ENCODE data around the gene VPS51. TPM values are rescaled to one million over a fixed set of nuclear protein-coding genes. Genes with fewer than 3 reads are reported as not detected.
A peak's percentile ranks its signal among the peaks of the same experiment; 100 is the strongest.

VPS51 gene
- 116 TPM for total RNA-seq

DNA sequence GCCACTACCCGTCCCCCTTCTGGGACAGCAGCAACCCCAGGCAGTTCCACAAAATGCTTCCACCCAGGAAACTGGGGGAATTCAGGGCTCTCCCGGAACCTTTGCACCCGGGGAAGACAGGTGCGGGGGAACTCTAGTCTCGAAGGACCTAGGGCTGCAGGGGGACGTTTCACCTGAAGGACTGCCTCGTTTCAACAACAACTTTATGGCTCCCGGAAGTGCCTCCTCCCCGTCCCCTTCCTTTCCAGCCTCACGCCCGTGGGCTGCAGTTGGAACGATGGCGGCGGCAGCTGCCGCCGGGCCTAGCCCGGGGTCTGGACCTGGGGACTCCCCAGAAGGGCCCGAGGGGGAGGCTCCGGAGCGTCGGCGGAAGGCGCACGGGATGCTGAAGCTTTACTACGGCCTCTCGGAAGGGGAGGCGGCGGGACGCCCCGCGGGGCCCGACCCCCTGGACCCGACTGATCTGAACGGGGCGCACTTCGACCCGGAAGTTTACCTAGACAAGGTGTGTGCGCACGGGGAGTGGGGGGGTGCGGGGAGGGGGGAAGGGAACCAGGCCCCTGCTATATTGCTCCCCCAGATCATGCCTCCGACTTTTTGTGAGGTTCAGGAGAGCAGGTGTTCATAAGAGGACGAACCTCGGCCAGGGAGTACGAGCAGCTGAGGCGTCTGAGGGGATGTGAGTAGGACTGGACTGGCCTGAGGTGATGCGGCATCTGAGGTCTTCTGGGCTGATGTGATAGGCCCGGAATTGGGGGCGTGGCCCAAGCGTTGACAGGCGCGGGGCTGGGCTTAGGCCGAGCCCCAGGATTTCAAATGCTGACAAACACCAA, at the start of gene VPS51:
Gene VPS51, plus strand, starts transcription at position 241 of the 833 bp plus-strand sequence. Its CDS starts 37 bp downstream, at position 278.
- peak; percentile 86 for DNase-seq (ENCODE audit: low spot score)

- DNase-seq (ENCODE audit: low spot score): no peak
These were observed 48.2 kb upstream of the VPS51 start for GRCh38 chr11:65047581-65048422.

GRCh38 chr11:65051398-65051858, 44.6 kb upstream of the VPS51 start:
- DNase-seq (ENCODE audit: low spot score): no peak

DNA sequence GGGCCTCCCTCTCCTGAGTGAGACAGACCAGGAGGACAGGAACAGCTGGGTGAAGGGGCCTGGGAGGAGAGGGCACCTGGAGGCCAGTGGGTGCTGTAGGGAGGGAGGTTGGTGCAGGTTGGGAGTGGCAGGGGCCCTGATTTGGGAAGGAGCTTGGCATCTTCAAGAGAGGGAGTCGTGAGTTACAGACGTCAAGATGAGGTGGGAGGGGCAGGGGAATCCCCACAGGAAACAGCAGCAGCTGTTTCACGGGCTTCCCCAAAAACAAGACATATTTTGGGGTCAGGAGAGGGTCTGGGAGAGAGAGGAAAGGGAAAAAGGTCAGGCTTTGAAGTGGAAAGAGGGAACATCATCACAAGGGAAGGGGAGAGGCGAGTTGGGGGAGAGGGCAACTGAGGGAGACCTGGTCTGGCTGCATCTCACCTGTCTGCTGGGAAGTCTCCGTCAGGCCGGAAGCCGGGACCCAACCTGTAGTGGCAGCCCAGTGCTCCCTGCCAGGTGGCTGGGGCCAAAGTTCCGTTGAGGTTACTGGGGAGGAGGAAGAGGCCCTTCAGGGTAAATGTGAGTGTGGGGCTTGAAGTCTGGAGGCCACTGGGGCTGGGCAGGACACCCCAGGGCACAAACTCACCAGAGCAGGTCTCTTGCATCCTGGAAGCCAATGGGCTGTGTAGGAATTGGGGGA, 42.0 kb upstream of the VPS51 start:
- no peak for DNase-seq (ENCODE audit: low spot score)

GRCh38 chr11:65055538-65055937, 40.5 kb upstream of the VPS51 start:
- DNase-seq (ENCODE audit: low spot score): no peak

DNA sequence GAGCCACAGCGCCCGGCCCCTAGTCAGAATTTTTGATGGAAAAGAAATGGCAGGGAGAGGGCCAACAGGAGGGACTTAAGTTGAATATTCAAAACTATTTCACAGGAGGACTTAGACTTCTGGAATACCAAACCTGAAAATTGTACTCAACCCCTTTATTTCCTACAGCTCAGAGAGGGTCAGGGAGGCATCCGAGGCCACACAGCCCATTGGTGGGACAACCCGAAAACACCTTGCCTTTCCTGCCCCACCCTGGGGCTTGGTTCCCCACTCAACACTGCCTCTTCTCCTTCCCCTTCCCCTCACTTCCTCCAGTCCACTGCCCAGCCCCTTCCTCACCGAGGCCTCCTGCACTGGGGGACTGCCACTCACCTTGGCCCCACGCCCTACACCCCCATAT, 39.0 kb upstream of the VPS51 start:
- no peak for DNase-seq (ENCODE audit: low spot score)

DNA sequence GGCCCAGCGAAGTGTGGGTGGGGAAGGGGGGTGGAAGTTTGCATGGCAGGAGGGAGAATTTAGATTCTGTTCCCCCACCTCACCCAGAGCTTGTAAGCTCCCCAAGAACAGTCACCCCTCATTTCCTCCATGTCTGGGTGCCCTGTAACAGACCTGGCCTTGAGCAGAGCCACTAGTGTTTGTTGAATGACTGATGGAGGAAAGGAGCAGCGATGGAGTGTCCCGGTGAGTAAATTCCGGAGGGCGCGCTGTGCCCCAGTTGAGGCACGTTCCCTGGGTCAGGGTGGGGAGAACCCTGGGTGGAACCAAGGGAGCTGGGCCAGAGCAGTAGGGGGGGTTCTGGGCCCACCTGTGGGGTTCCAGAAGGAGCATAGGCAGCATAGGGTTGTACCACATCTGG, 38.5 kb upstream of the VPS51 start:
- DNase-seq (ENCODE audit: low spot score): no peak

DNA sequence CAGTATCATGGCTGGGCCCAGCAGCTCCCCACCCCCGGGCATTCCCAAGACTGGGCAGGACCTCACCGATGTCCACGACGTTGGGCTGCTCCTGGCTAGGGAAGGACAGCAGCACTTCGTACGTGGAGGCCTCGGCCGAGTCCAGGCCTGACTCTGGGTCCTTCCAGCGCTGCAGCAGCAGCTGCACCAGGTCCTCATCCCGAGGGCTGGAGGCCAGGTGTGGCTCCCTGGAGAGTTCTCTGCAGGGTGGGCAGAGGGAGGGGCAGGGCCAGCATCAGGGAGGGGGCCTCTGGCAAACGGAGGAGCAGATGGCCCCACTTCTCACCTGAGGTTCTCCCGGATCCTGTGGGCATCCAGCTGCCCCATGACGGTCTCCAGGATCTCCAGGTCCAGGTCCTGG, 38.0 kb upstream of the VPS51 start:
- DNase-seq (ENCODE audit: low spot score): no peak

- DNase-seq (ENCODE audit: low spot score): no peak
These were observed 37.5 kb upstream of the VPS51 start, which contains the start of gene NAALADL1 for GRCh38 chr11:65058419-65059054. NAALADL1 (minus strand) TSS chr11:65058553; CDS start chr11:65058521, 32 bp downstream.

GRCh38 chr11:65059523-65059922, 36.5 kb upstream of the VPS51 start:
- no peak for DNase-seq (ENCODE audit: low spot score)

GRCh38 chr11:65059959-65060824, 35.8 kb upstream of the VPS51 start:
- no peak for DNase-seq (ENCODE audit: low spot score)

DNA sequence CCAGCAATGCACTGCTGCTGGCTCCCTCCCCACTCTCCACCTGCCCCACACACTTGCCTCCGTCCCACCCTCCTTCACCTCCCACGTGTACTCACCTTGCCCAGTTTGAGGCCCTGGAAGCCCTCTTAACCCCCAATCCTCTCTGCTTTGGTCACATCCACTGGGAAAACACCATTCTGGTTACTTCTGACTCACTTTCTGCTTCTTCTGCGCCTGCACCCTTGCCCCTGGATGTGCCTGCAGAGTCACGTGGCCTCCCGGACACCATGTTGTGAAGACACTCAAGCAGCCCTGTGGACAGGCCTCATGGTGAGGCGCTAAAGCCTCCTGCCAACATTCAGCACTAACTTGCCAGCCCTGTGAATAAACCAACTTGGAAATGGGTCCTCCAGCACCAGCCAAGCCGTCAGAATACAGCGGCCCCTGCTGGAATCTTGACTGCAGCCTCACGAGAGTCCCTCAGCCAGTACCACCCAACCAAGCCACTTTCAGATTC, 35.1 kb upstream of the VPS51 start:
- no peak for DNase-seq (ENCODE audit: low spot score)

- DNase-seq (ENCODE audit: low spot score): no peak
These were observed 32.5 kb upstream of the VPS51 start for GRCh38 chr11:65063532-65063931.

DNA sequence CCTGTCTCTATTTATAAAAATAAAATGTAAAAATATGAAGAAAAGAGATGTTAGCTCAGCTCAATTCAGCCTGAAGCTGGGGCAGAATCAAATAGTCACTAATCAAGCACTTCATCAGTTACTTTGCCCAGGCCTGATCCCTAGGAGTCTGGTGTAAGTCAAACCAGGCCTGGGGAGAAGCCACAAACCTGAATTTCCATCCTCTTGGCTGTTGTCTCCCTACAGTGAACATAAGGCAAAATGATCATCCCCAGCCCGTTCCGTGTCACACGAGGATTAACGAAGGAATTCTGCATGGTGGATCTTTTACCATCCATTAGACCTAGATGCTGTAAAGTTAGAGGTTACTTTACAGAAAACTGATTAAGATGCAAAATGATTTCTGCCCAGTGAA, 31.2 kb upstream of the VPS51 start:
- no peak for DNase-seq (ENCODE audit: low spot score)

- no peak for DNase-seq (ENCODE audit: low spot score)
These were observed 30.2 kb upstream of the VPS51 start for GRCh38 chr11:65065851-65066250.

DNA sequence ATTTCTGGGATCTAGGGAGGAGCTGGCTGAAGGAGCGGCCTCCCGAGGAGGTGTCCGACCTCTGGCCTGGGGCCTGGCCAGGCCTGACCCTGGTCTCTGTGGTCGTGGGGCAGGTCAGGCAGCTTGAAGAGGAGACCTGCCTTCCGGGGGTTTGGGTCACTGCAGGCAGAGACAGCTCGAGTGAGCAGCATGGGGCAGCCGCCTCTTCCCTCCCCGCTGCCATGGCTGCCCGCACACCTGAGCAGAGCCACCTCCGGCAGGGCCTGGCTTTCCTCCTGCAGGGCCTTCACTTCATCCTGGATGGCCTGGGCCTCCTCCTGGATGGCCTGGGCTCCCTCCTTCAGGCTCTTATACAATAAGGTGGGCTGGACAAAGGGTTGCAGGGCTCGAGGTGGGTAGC, 29.7 kb upstream of the VPS51 start:
- no peak for DNase-seq (ENCODE audit: low spot score)

- no peak for DNase-seq (ENCODE audit: low spot score)
These were observed 29.2 kb upstream of the VPS51 start for GRCh38 chr11:65066805-65067291.

DNA sequence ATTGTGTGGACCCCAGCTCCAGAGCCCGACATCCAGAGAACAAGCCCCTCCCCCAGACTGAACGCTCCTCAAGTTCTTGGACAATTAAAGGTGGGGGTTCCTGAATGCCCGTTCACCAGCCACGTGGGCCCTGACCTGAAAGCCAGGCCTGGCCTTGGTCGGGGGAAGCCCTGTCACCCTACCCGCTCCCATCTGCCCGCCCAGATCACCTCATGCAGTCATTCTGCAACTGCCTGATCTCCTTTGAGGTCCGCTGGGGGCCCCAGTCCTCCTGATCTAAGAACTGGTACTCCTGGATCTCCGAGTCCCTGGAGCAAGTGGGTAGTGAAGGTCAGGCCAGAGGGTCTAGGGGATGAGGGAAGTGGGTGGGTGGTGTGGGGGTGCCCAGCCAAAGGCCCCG, 28.6 kb upstream of the VPS51 start:
- no peak for DNase-seq (ENCODE audit: low spot score)

DNA sequence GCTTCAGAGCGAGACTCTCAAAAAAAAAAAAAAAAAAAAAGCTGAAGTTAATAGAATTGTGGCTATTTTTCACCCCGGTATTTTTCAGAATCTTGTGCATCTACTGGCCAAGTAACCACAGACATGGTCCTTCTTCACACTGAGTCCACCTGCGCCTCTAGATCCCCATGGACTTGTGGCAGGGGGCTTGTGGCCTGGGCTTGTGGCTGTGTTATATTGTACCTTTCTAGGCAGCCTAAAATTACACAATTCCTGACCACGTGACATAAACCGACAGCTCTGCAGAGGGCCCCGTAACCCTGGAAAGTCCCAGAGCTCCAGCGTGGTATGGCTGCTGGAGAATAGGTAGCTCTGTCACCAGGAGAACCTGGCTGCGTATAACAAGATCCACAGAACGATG, 26.8 kb upstream of the VPS51 start:
- DNase-seq (ENCODE audit: low spot score): no peak

- no peak for DNase-seq (ENCODE audit: low spot score)
These were observed 23.9 kb upstream of the VPS51 start for GRCh38 chr11:65071907-65072630.

Data from mucosa of gallbladder (tissue), 1 donor.